WTC11 (cell line): ENCODE measurements around the gene CACNG4. TPM values are rescaled to one million over a fixed set of nuclear protein-coding genes. Genes with fewer than 3 reads are reported as not detected.
A peak's percentile ranks its signal among the peaks of the same experiment; 100 is the strongest.

Experiments used
- ATAC-seq: fragments of 200-7000 bp; cut with Tn5 transposase; 2 replicates; pipeline ENCODE4 v1.10.0; 2021; ENCODE audit warnings: mild to moderate bottlenecking, moderate library complexity
- CTCF ChIA-PET: fragments of 300-600 bp; sonication (Branson Sonifier 250); formaldehyde crosslinking; loops from one replicate; lab custom pipeline; 2021; ENCODE audit warnings: antibody characterized with exemption; lab: Charles Lee
- POLR2A ChIA-PET: fragments of 350-600 bp; sonication (Branson Sonifier 250); formaldehyde crosslinking; loops from one replicate; lab custom pipeline; 2021; ENCODE audit warnings: antibody characterized with exemption; lab: Charles Lee
- DNase-seq: peaks from one replicate; pipeline ENCODE4 v3.0.0; 2021; ENCODE audit warnings: low spot score
- H3K27ac Mint-ChIP-seq: 2 replicates; pipeline ENCODE4 v1.8.0; 2021; ENCODE audit warnings: mixed read lengths
- H3K27me3 Mint-ChIP-seq: 2 replicates; pipeline ENCODE4 v1.8.0; 2021; ENCODE audit warnings: low read depth, mild to moderate bottlenecking, moderate library complexity, mixed read lengths
- H3K36me3 Mint-ChIP-seq: 2 replicates; pipeline ENCODE4 v1.8.0; 2021; ENCODE audit warnings: mixed read lengths
- H3K4me1 Mint-ChIP-seq: 2 replicates; pipeline ENCODE4 v1.8.0; 2022; ENCODE audit warnings: mixed read lengths
- H3K4me3 Mint-ChIP-seq: 2 replicates; pipeline ENCODE4 v1.8.0; 2021; ENCODE audit warnings: mild to moderate bottlenecking, moderate library complexity, mixed read lengths
- H3K9me3 Mint-ChIP-seq: 2 replicates; pipeline ENCODE4 v1.8.0; 2021; ENCODE audit warnings: mixed read lengths
- CREM ChIP-seq: sonication (generic); formaldehyde crosslinking; IDR thresholded peaks from 2 replicates; pipeline ENCODE4 v1.8.1; 2022; ENCODE audit warnings: mild to moderate bottlenecking, missing genetic modification reagents, moderate library complexity
- FOXJ3 ChIP-seq: sonication (generic); formaldehyde crosslinking; IDR thresholded peaks from 2 replicates; pipeline ENCODE4 v1.9.0; 2021; ENCODE audit warnings: missing genetic modification reagents, mild to moderate bottlenecking, borderline replicate concordance
- GTF2I ChIP-seq: fragments of 250-450 bp; sonication (Bioruptor Pico); conservative IDR thresholded peaks from 2 replicates; pipeline ENCODE4 v1.4.0; 2021; ENCODE audit warnings: mild to moderate bottlenecking
- IRF2 ChIP-seq: sonication (generic); formaldehyde crosslinking; IDR thresholded peaks from 2 replicates; pipeline ENCODE4 v1.8.0; 2022; ENCODE audit warnings: low read depth, missing genetic modification reagents, borderline replicate concordance
- JUN ChIP-seq: sonication (generic); formaldehyde crosslinking; IDR thresholded peaks from 2 replicates; pipeline ENCODE4 v1.8.0; 2023; ENCODE audit warnings: mild to moderate bottlenecking, missing genetic modification reagents
- NFATC4 ChIP-seq: fragments of 250-450 bp; sonication (Bioruptor Pico); IDR thresholded peaks from 2 replicates; pipeline ENCODE4 v1.9.0; 2021; ENCODE audit warnings: mild to moderate bottlenecking
- SMAD4 ChIP-seq: sonication (generic); formaldehyde crosslinking; IDR thresholded peaks from 2 replicates; pipeline ENCODE4 v1.8.0; 2022; ENCODE audit warnings: mild to moderate bottlenecking, missing genetic modification reagents
- TEAD1 ChIP-seq: sonication (generic); formaldehyde crosslinking; IDR thresholded peaks from 2 replicates; pipeline ENCODE4 v1.8.0; 2022; ENCODE audit warnings: mild to moderate bottlenecking, missing genetic modification reagents
- ZNF263 ChIP-seq: sonication (generic); formaldehyde crosslinking; IDR thresholded peaks from 2 replicates; pipeline ENCODE4 v1.8.1; 2022; ENCODE audit warnings: low read depth, mild to moderate bottlenecking, moderate library complexity, missing genetic modification reagents
- total RNA-seq: library from RNA; stranded (reverse); gene quantifications from 3 replicates; pipeline ENCODE4 v1.2.3, GENCODE V29; 2021
- TF ChIP-seq, protein P1 (sequence below): fragments of 200-600 bp; IDR thresholded peaks from 2 replicates; pipeline ENCODE4 v1.8.0; 2022; ENCODE audit warnings: antibody characterized with exemption
- TF ChIP-seq, protein P2 (sequence below): sonication (generic); formaldehyde crosslinking; IDR thresholded peaks from 2 replicates; pipeline ENCODE4 v1.8.1; 2023; ENCODE audit warnings: mild to moderate bottlenecking, moderate library complexity, missing genetic modification reagents
- TF ChIP-seq, protein P3 (sequence below): sonication (generic); formaldehyde crosslinking; IDR thresholded peaks from 2 replicates; pipeline ENCODE4 v1.8.0; 2023; ENCODE audit warnings: missing genetic modification reagents
- TF ChIP-seq, protein P4 (sequence below): sonication (generic); formaldehyde crosslinking; IDR thresholded peaks from 2 replicates; pipeline ENCODE4 v1.8.1; 2023; ENCODE audit warnings: mild to moderate bottlenecking, missing genetic modification reagents
- TF ChIP-seq, protein P5 (sequence below): sonication (generic); formaldehyde crosslinking; conservative IDR thresholded peaks from 2 replicates; pipeline ENCODE4 v1.8.1; 2023; ENCODE audit warnings: mild to moderate bottlenecking, low read depth, missing genetic modification reagents, moderate library complexity
- TF ChIP-seq, protein P6 (sequence below): sonication (generic); formaldehyde crosslinking; IDR thresholded peaks from 2 replicates; pipeline ENCODE4 v1.8.0; 2022; ENCODE audit warnings: mild to moderate bottlenecking, missing genetic modification reagents

CACNG4 gene
- total RNA-seq, 1 experiment from 2014 or later: 3.4 TPM

DNA sequence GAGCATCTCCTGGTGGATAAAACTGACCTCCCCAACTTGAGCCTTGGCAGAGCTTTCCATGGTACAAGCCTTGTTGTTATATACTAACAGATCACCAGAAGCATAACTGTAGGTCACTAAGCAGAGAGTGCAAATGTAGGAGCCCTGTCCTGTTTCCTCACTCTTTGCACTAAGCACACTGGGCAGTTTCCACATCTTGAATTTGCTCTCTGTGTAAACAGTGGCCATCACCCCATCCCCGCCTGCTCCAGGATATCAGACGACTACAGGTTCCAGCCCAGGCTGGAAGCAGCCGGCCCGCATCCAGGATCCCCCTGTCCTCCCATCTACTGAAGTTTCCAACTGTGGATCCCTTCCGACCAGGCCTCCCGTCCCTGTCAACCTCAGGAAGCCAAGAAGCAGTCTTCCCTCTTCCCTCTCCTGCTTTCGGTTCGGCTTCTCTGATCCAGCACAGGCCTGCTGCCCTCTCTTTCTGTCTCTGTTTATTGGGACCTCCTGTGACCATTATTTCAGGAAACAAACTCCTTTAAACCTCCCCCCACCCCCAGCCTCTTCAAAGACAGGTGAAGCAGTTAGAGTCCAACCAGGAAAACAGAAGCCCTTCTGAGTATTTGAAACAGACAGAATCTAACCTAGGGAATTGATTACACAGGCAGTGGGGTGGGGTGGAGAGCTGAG, 22.6 kb upstream of the CACNG4 start:
- Mint-ChIP-seq H3K9me3 (peaks cover 16% of the 10 kb centered on the region), H3K27ac (no peak overlapping the region)
- POLR2A ChIA-PET: no interaction called here
- ATAC-seq: no peak
- TF ChIP-seq, protein P1, sequence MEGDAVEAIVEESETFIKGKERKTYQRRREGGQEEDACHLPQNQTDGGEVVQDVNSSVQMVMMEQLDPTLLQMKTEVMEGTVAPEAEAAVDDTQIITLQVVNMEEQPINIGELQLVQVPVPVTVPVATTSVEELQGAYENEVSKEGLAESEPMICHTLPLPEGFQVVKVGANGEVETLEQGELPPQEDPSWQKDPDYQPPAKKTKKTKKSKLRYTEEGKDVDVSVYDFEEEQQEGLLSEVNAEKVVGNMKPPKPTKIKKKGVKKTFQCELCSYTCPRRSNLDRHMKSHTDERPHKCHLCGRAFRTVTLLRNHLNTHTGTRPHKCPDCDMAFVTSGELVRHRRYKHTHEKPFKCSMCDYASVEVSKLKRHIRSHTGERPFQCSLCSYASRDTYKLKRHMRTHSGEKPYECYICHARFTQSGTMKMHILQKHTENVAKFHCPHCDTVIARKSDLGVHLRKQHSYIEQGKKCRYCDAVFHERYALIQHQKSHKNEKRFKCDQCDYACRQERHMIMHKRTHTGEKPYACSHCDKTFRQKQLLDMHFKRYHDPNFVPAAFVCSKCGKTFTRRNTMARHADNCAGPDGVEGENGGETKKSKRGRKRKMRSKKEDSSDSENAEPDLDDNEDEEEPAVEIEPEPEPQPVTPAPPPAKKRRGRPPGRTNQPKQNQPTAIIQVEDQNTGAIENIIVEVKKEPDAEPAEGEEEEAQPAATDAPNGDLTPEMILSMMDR: no peak
- TF ChIP-seq, protein P2, sequence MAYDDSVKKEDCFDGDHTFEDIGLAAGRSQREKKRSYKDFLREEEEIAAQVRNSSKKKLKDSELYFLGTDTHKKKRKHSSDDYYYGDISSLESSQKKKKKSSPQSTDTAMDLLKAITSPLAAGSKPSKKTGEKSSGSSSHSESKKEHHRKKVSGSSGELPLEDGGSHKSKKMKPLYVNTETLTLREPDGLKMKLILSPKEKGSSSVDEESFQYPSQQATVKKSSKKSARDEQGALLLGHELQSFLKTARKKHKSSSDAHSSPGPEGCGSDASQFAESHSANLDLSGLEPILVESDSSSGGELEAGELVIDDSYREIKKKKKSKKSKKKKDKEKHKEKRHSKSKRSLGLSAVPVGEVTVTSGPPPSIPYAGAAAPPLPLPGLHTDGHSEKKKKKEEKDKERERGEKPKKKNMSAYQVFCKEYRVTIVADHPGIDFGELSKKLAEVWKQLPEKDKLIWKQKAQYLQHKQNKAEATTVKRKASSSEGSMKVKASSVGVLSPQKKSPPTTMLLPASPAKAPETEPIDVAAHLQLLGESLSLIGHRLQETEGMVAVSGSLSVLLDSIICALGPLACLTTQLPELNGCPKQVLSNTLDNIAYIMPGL (CRISPR knock-in tag): no peak
- TF ChIP-seq CREM (CRISPR knock-in tag) (no peak), JUN (CRISPR knock-in tag) (no peak), NFATC4 (CRISPR knock-in tag) (no peak)
- TF ChIP-seq, all 79 proteins: peak for 0
- H3K36me3 Mint-ChIP-seq: peaks cover 16% of the 10 kb centered on the region
- no peak overlapping the region for H3K4me3 Mint-ChIP-seq
- no peak for DNase-seq
- H3K27me3 Mint-ChIP-seq: no peaks in the 10 kb centered on the region; the same call in none of the 2 replicates
- CTCF ChIA-PET: interaction anchor here (0.6 to 1.0 kb wide), 2 partner anchors 9 to 33 kb away, joined by 3 to 4 read pairs; no protein-coding TSS in a partner anchor
- H3K4me1 Mint-ChIP-seq: peaks cover 19% of the 10 kb centered on the region

DNA sequence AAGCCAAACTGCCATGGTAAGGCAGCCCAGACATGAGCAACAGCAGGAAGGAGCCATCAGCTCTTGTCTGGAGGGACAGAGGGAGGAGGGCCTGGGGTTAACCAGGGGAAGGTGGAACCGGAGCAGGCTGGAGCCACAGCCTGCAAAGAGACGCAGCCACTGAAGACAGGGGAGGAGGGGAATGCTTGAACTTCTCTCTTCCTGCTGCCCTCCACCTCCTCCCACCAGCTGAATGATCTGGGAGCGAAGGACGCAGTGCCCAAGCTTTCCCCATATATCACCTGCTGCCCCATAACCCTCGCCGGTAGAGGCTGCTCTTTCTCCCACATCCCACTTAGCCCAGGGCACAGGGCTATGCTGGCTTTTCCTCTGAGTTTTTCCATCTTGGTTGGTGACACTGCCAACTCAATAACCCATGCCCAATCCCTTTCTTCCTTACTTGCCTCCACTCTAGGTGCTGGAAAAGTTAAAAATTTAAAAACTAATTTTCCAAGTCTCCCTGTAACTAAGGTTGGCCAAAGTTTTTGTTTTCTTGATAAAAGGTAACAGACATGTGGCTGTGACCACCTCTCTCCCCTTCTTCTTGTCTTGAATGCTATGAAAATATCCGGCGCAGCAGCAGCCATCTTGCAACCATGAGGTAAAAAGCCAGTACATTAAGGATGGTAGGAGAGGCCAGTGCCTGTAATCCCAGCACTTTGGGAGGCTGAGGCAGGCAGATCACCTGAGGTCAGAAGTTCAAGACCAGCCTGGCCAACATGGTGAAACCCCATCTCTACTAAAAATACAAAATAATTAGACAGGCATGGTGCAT, 21.8 kb upstream of the CACNG4 start:
- Mint-ChIP-seq H3K9me3 (peaks cover 9% of the 10 kb centered on the region), H3K36me3 (peaks cover 8% of the 10 kb centered on the region)
- peak; percentile 32; the same call in 1 of the 2 replicates for ATAC-seq
- POLR2A ChIA-PET: no interaction called here
- no peak for TF ChIP-seq IRF2
- 0 out of 2 replicates have a peak, but pooled peaks have one; percentile 15 for TF ChIP-seq GTF2I (CRISPR knock-in tag)
- TF ChIP-seq, all 79 proteins: peak for 1
- no peak for DNase-seq
- Mint-ChIP-seq H3K4me1 (peaks cover 19% of the 10 kb centered on the region), H3K27ac (no peak overlapping the region), H3K27me3 (no peaks in the 10 kb centered on the region; the same call in none of the 2 replicates), H3K4me3 (no peak overlapping the region)
- CTCF ChIA-PET: interaction anchor here (0.6 to 1.0 kb wide), 3 partner anchors 9 to 38 kb away, joined by 3 to 4 read pairs (median 4); no protein-coding TSS in a partner anchor

DNA sequence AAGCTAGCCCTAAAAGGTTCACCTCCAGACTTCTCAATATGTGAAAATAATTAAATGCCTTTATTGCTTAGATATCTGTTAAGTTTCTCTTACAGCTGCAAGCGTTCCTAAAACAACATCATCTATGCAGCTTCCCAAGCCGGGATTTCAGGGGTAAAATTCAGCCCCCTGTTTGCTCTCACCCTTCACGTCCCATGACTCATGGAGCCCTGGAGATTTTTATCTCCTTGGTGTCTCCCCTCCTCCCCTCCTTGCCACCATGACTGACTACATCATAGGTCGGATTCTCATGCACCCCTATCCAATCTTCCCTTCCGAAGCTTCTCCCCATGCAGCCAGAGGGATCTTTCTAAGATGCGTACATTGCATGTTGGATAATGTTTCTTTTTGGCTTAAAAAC, 21.0 kb upstream of the CACNG4 start:
- no peak overlapping the region for H3K27ac Mint-ChIP-seq
- CTCF ChIA-PET: interaction anchor here (0.6 to 1.8 kb wide), 7 partner anchors 9 to 769 kb away, joined by 3 to 12 read pairs (median 4); no protein-coding TSS in a partner anchor

More for the DNA sequence above, 21.0 kb upstream of the CACNG4 start:
- Mint-ChIP-seq H3K4me3 (no peak overlapping the region), H3K36me3 (no peaks in the 10 kb centered on the region; the same call in 1 of the 2 replicates), H3K4me1 (peaks cover 19% of the 10 kb centered on the region), H3K9me3 (peaks cover under 1% of the 10 kb centered on the region), H3K27me3 (no peaks in the 10 kb centered on the region; the same call in 1 of the 2 replicates)
- DNase-seq: no peak
- POLR2A ChIA-PET: no interaction called here
- TF ChIP-seq, protein P3, sequence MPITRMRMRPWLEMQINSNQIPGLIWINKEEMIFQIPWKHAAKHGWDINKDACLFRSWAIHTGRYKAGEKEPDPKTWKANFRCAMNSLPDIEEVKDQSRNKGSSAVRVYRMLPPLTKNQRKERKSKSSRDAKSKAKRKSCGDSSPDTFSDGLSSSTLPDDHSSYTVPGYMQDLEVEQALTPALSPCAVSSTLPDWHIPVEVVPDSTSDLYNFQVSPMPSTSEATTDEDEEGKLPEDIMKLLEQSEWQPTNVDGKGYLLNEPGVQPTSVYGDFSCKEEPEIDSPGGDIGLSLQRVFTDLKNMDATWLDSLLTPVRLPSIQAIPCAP (CRISPR knock-in tag): no peak
- TF ChIP-seq, protein P4, sequence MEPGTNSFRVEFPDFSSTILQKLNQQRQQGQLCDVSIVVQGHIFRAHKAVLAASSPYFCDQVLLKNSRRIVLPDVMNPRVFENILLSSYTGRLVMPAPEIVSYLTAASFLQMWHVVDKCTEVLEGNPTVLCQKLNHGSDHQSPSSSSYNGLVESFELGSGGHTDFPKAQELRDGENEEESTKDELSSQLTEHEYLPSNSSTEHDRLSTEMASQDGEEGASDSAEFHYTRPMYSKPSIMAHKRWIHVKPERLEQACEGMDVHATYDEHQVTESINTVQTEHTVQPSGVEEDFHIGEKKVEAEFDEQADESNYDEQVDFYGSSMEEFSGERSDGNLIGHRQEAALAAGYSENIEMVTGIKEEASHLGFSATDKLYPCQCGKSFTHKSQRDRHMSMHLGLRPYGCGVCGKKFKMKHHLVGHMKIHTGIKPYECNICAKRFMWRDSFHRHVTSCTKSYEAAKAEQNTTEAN (CRISPR knock-in tag): no peak
- no peak for TF ChIP-seq ZNF263 (CRISPR knock-in tag)
- TF ChIP-seq, protein P5, sequence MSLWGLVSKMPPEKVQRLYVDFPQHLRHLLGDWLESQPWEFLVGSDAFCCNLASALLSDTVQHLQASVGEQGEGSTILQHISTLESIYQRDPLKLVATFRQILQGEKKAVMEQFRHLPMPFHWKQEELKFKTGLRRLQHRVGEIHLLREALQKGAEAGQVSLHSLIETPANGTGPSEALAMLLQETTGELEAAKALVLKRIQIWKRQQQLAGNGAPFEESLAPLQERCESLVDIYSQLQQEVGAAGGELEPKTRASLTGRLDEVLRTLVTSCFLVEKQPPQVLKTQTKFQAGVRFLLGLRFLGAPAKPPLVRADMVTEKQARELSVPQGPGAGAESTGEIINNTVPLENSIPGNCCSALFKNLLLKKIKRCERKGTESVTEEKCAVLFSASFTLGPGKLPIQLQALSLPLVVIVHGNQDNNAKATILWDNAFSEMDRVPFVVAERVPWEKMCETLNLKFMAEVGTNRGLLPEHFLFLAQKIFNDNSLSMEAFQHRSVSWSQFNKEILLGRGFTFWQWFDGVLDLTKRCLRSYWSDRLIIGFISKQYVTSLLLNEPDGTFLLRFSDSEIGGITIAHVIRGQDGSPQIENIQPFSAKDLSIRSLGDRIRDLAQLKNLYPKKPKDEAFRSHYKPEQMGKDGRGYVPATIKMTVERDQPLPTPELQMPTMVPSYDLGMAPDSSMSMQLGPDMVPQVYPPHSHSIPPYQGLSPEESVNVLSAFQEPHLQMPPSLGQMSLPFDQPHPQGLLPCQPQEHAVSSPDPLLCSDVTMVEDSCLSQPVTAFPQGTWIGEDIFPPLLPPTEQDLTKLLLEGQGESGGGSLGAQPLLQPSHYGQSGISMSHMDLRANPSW: no peak
- no peak for TF ChIP-seq TEAD1
- TF ChIP-seq, protein P6, sequence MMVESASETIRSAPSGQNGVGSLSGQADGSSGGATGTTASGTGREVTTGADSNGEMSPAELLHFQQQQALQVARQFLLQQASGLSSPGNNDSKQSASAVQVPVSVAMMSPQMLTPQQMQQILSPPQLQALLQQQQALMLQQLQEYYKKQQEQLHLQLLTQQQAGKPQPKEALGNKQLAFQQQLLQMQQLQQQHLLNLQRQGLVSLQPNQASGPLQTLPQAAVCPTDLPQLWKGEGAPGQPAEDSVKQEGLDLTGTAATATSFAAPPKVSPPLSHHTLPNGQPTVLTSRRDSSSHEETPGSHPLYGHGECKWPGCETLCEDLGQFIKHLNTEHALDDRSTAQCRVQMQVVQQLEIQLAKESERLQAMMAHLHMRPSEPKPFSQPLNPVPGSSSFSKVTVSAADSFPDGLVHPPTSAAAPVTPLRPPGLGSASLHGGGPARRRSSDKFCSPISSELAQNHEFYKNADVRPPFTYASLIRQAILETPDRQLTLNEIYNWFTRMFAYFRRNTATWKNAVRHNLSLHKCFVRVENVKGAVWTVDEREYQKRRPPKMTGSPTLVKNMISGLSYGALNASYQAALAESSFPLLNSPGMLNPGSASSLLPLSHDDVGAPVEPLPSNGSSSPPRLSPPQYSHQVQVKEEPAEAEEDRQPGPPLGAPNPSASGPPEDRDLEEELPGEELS (CRISPR knock-in tag): no peak
- TF ChIP-seq FOXJ3: no peak
- no peak for TF ChIP-seq SMAD4 (CRISPR knock-in tag)
- no peak for ATAC-seq
